ENCODE results near the gene PRG2. TPM values are rescaled to one million over a fixed set of nuclear protein-coding genes. Genes with fewer than 3 reads are reported as not detected.

The PRG2 gene
- total RNA-seq, 1 experiment from 2014 or later = not detected

- DNase-seq (ENCODE audit: low read depth, low spot score) (no peak), ATAC-seq (no peak)
- Histone ChIP-seq H3K4me1 (ENCODE audit: control insufficient read depth, insufficient read depth, low read length) (0 out of 2 replicates have a peak, but pooled peaks cover 7% of the 10 kb centered on the region), H3K36me3 (ENCODE audit: control insufficient read depth, insufficient read depth, low read length) (no peaks in the 10 kb centered on the region), H3K9me3 (ENCODE audit: control insufficient read depth, insufficient read depth, low read depth, low read length) (no peaks in the 10 kb centered on the region), H3K27me3 (ENCODE audit: control insufficient read depth, insufficient read depth, low read length) (no peaks in the 10 kb centered on the region), H3K27ac (ENCODE audit: low read length) (no peak overlapping the region), H3K4me3 (ENCODE audit: low read depth in 2 of 2, low read length in 2 of 2) (no peak overlapping the region)
- TF ChIP-seq TCF7L2 (IDR thresholded peaks at IDR 0.05; ENCODE audit: low read depth, low read length) = no peak
- TF ChIP-seq SIN3A (IDR thresholded peaks at IDR 0.05; ENCODE audit: borderline replicate concordance, insufficient read depth, low read depth, low read length) = no peak
- TF ChIP-seq REST (IDR thresholded peaks at IDR 0.05; ENCODE audit: insufficient read depth in 1 of 2, low read depth in 2 of 2, low read length in 1 of 2) = no peak
- TF ChIP-seq POLR2AphosphoS5 (IDR thresholded peaks at IDR 0.05; ENCODE audit: low read depth, low read length) = no peak
- no peak for TF ChIP-seq CTCF (IDR thresholded peaks at IDR 0.05)
- POLR2A ChIA-PET = no interaction called here
- CTCF ChIA-PET = interaction anchor here (0.6 kb wide), 1 partner anchor 79 kb away, joined by 4 read pairs; no protein-coding TSS in a partner anchor
- intact Hi-C loops (cut with micrococcal nuclease; ENCODE audit: unreplicated experiment) (no loop called here), in situ Hi-C loops (cut with HindIII; ENCODE audit: low pct_unique_long_range_greater_than_20kb, low sequenced_read_pairs) (no loop called here)
- no TSS peak for BruUV-seq (replicated peaks)
Measured at GRCh38 chr11:57357310-57357709, 33.1 kb downstream of the PRG2 start.

- ChIA-PET CTCF (interaction anchor here (0.6 kb wide), 1 partner anchor 108 kb away, joined by 5 read pairs; no protein-coding TSS in a partner anchor), POLR2A (no interaction called here)
- in situ Hi-C loops (cut with HindIII; ENCODE audit: low pct_unique_long_range_greater_than_20kb, low sequenced_read_pairs) = no loop called here
- no peaks in the 10 kb centered on the region for H3K9me3 ChIP-seq (ENCODE audit: control insufficient read depth, insufficient read depth, low read depth, low read length)
- intact Hi-C loops (cut with micrococcal nuclease; ENCODE audit: unreplicated experiment) = no loop called here
- no peak for DNase-seq (ENCODE audit: low read depth, low spot score)
- no peaks in the 10 kb centered on the region for H3K27me3 ChIP-seq (ENCODE audit: control insufficient read depth, insufficient read depth, low read length)
- no peak overlapping the region for H3K27ac ChIP-seq (ENCODE audit: low read length)
- TF ChIP-seq CTCF (IDR thresholded peaks at IDR 0.05) (no peak), POLR2AphosphoS5 (IDR thresholded peaks at IDR 0.05; ENCODE audit: low read depth, low read length) (no peak), TCF7L2 (IDR thresholded peaks at IDR 0.05; ENCODE audit: low read depth, low read length) (no peak), REST (IDR thresholded peaks at IDR 0.05; ENCODE audit: insufficient read depth in 1 of 2, low read depth in 2 of 2, low read length in 1 of 2) (no peak), SIN3A (IDR thresholded peaks at IDR 0.05; ENCODE audit: borderline replicate concordance, insufficient read depth, low read depth, low read length) (no peak)
- no TSS peak for BruUV-seq (replicated peaks)
- 0 out of 2 replicates have a peak, but pooled peaks cover 7% of the 10 kb centered on the region for H3K4me1 ChIP-seq (ENCODE audit: control insufficient read depth, insufficient read depth, low read length)
- ATAC-seq = no peak
- no peak overlapping the region for H3K4me3 ChIP-seq (ENCODE audit: low read depth in 2 of 2, low read length in 2 of 2)
- H3K36me3 ChIP-seq (ENCODE audit: control insufficient read depth, insufficient read depth, low read length) = no peaks in the 10 kb centered on the region
Measured at GRCh38 chr11:57356268-57356667, 34.2 kb downstream of the PRG2 start.

Data from Panc1 (cell line).